PFSK-1 (cell line): ENCODE measurements around the gene GALNT12.

Experiments
- POLR2AphosphoS5 ChIP-seq: IDR thresholded peaks from 2 replicates; pipeline ENCODE4 v1.6.1; 2012; ENCODE audit warnings: low read depth, mild to moderate bottlenecking, control low read depth, low read length, moderate library complexity
- SIN3A ChIP-seq: IDR thresholded peaks from 2 replicates; pipeline ENCODE4 v1.6.1; 2012; ENCODE audit warnings: mild to moderate bottlenecking, low read length, moderate library complexity, borderline replicate concordance; ENCODE audit not compliant: insufficient read depth
- TAF1 ChIP-seq: IDR thresholded peaks from 2 replicates; pipeline ENCODE4 v1.6.1; 2012; ENCODE audit warnings: low read length, control low read depth, borderline replicate concordance; ENCODE audit not compliant: insufficient read depth
- TF ChIP-seq, protein P1 (sequence below), 2 experiments: IDR thresholded peaks; 2 replicates each; pipeline versions ENCODE4 v1.6.1 to v1.8.0; 2011 to 2012; ENCODE audit warnings: low read depth in 2 of 2, low read length in 2 of 2, control low read depth in 1 of 2, inconsistent platforms in 1 of 2, mild to moderate bottlenecking in 1 of 2, moderate library complexity in 1 of 2; ENCODE audit not compliant: insufficient read depth in 1 of 2

DNA sequence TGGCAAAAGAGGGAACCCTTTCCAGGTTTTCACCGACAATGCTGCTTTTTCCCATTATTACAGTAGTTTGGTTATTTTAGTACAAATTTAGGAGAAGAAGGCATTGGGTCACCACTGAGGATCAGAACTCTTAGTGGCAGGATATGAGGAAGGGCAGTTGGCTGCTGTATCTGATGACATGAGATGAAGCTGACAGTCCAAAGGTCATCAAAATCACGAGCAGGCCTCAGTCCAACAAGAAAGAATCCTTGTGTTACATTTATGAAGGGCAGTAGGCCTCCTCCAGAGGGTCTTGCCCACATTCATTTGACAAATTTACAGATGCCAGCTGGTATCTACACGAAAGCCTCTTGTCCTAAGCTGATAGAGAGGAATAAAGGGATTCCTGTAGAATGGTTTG, 86.7 kb downstream of the GALNT12 start:
- TF ChIP-seq TAF1 (no peak), POLR2AphosphoS5 (no peak), SIN3A (no peak)
- TF ChIP-seq, protein P1, sequence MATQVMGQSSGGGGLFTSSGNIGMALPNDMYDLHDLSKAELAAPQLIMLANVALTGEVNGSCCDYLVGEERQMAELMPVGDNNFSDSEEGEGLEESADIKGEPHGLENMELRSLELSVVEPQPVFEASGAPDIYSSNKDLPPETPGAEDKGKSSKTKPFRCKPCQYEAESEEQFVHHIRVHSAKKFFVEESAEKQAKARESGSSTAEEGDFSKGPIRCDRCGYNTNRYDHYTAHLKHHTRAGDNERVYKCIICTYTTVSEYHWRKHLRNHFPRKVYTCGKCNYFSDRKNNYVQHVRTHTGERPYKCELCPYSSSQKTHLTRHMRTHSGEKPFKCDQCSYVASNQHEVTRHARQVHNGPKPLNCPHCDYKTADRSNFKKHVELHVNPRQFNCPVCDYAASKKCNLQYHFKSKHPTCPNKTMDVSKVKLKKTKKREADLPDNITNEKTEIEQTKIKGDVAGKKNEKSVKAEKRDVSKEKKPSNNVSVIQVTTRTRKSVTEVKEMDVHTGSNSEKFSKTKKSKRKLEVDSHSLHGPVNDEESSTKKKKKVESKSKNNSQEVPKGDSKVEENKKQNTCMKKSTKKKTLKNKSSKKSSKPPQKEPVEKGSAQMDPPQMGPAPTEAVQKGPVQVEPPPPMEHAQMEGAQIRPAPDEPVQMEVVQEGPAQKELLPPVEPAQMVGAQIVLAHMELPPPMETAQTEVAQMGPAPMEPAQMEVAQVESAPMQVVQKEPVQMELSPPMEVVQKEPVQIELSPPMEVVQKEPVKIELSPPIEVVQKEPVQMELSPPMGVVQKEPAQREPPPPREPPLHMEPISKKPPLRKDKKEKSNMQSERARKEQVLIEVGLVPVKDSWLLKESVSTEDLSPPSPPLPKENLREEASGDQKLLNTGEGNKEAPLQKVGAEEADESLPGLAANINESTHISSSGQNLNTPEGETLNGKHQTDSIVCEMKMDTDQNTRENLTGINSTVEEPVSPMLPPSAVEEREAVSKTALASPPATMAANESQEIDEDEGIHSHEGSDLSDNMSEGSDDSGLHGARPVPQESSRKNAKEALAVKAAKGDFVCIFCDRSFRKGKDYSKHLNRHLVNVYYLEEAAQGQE (IDR thresholded peaks at IDR 0.05; ENCODE audit: insufficient read depth in 1 of 2, low read depth in 2 of 2, low read length in 2 of 2), result no peak
